ENCODE data around the gene MAP1S.

DNA sequence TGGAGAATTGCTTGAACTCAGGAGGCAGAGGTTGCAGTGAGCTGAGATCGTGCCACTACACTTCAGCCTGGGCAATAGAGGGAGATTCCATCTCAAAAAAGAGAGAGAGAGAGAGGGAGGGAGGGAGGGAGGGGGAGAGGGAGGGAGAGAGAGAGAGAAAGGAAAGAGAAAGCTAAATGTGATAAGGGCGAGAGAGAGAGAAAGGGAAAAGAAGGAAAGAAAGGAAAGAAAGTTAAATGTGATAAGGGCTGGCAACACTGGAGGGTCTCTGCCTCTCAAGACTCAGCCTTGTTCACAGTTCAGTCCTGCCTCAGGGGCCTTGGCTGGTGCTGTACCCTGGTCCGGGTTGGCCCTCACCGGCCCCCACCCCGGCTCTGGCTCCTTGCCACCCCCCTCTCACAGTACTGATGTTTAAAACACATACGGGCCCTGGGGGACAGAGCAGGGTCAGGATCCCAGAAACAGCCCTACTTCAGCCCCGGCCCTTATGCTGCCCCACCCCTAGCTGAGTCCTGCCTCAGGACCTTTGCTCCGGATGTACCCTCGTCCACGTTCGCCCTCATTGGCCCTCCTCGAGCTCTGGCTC is 3.5 kb downstream of the MAP1S start:
- TF ChIP-seq EZH2 (IDR thresholded peaks at IDR 0.05; ENCODE audit: borderline replicate concordance, low read length), result no peak
- TF ChIP-seq, protein P1, sequence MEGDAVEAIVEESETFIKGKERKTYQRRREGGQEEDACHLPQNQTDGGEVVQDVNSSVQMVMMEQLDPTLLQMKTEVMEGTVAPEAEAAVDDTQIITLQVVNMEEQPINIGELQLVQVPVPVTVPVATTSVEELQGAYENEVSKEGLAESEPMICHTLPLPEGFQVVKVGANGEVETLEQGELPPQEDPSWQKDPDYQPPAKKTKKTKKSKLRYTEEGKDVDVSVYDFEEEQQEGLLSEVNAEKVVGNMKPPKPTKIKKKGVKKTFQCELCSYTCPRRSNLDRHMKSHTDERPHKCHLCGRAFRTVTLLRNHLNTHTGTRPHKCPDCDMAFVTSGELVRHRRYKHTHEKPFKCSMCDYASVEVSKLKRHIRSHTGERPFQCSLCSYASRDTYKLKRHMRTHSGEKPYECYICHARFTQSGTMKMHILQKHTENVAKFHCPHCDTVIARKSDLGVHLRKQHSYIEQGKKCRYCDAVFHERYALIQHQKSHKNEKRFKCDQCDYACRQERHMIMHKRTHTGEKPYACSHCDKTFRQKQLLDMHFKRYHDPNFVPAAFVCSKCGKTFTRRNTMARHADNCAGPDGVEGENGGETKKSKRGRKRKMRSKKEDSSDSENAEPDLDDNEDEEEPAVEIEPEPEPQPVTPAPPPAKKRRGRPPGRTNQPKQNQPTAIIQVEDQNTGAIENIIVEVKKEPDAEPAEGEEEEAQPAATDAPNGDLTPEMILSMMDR (conservative IDR thresholded peaks at IDR 0.05 in 1 of 2, IDR thresholded peaks at IDR 0.05 in 1 of 2; ENCODE audit: extremely low read depth in 1 of 2, insufficient read depth in 1 of 2, low read depth in 1 of 2, low read length in 2 of 2), result no peak
